CD4-positive, alpha-beta memory T cell (primary cell): Measurements from ENCODE around the gene AKAP1. TPM values are rescaled to one million over a fixed set of nuclear protein-coding genes. Genes with fewer than 3 reads are reported as not detected.
A peak's percentile ranks its signal among the peaks of the same experiment; 100 is the strongest.

ENCODE experiments used
- CTCF ChIA-PET: fragments of 350-600 bp; sonication (Branson Sonifier 250); formaldehyde crosslinking; loops from one replicate; lab custom pipeline; 2021; ENCODE audit warnings: inconsistent platforms; ENCODE audit not compliant: partially characterized antibody; lab: Charles Lee
- POLR2A ChIA-PET: fragments of 350-600 bp; sonication (Branson Sonifier 250); formaldehyde crosslinking; loops from one replicate; lab custom pipeline; 2021; ENCODE audit not compliant: partially characterized antibody; lab: Charles Lee
- DNase-seq, 5 donors: peaks; one replicate each; pipeline versions ENCODE4 v3.0.0 to v3.0.0-alpha.2; 2020 to 2022; ENCODE audit warnings: mixed read lengths in 1 of 5
- H3K27ac ChIP-seq: one replicate; pipeline ENCODE4 v1.7.0; 2013; ENCODE audit warnings: low read depth, low read length
- H3K27me3 ChIP-seq: 2 replicates; pipeline ENCODE4 v1.7.0; 2013; ENCODE audit warnings: mild to moderate bottlenecking, low read length, moderate library complexity; ENCODE audit not compliant: insufficient read depth
- H3K36me3 ChIP-seq: 2 replicates; pipeline ENCODE4 v1.7.0; 2013; ENCODE audit warnings: mild to moderate bottlenecking, low read length, moderate library complexity; ENCODE audit not compliant: insufficient read depth
- H3K4me1 ChIP-seq: 2 replicates; pipeline ENCODE4 v1.7.0; 2013; ENCODE audit warnings: mild to moderate bottlenecking, low read length, moderate library complexity; ENCODE audit not compliant: insufficient read depth
- H3K4me3 ChIP-seq, 2 donors: one replicate each; pipeline ENCODE4 v1.7.0; 2013; ENCODE audit warnings: low read length in 2 of 2, mild to moderate bottlenecking in 1 of 2
- H3K9me3 ChIP-seq, 2 donors: one replicate each; pipeline ENCODE4 v1.7.0; 2013; ENCODE audit warnings: low read length in 2 of 2, control low read depth in 1 of 2; ENCODE audit not compliant: control insufficient read depth in 1 of 2
- H3K27ac Mint-ChIP-seq, 7 donors: one replicate each; pipeline ENCODE4 v1.8.0; 2020 to 2021; ENCODE audit warnings: mixed read lengths in 7 of 7, mild to moderate bottlenecking in 6 of 7, inconsistent platforms in 3 of 7, moderate library complexity in 3 of 7
- H3K27me3 Mint-ChIP-seq, 2 donors: one replicate each; pipeline ENCODE4 v1.8.0; 2020 to 2021; ENCODE audit warnings: mixed read lengths in 2 of 2
- H3K36me3 Mint-ChIP-seq, 2 donors: one replicate each; pipeline ENCODE4 v1.8.0; 2020 to 2021; ENCODE audit warnings: mixed read lengths in 2 of 2, inconsistent platforms in 1 of 2, mild to moderate bottlenecking in 1 of 2
- H3K4me1 Mint-ChIP-seq, 4 donors: one replicate each; pipeline ENCODE4 v1.8.0; 2020 to 2021; ENCODE audit warnings: mixed read lengths in 4 of 4, mild to moderate bottlenecking in 1 of 4
- H3K4me3 Mint-ChIP-seq, 8 donors: one replicate each; pipeline ENCODE4 v1.8.0; 2020 to 2021; ENCODE audit warnings: mixed read lengths in 8 of 8, mild to moderate bottlenecking in 7 of 8, moderate library complexity in 6 of 8, inconsistent platforms in 3 of 8
- H3K9me3 Mint-ChIP-seq, 8 donors: one replicate each; pipeline ENCODE4 v1.8.0; 2020 to 2021; ENCODE audit warnings: mixed read lengths in 8 of 8, mild to moderate bottlenecking in 5 of 8, inconsistent platforms in 3 of 8, moderate library complexity in 1 of 8
- intact Hi-C: fragments of 100-400 bp; cut with micrococcal nuclease; formaldehyde crosslinking; loops from one replicate; pipeline ENCODE4 v1.15.1; 2023
- polyA plus RNA-seq, 2 donors: library from polyadenylated mRNA; unstranded; fragments of 300-500 nt; fragmentation: Illumina TruSeq; gene quantifications; one replicate each; pipeline ENCODE4 v1.2.3, GENCODE V29; 2021
- total RNA-seq, 2 experiments: library from RNA; stranded (reverse); gene quantifications; one replicate each; pipeline ENCODE4 v1.2.3, GENCODE V29; 2021

Gene AKAP1
- total and polyA plus RNA-seq, 4 experiments from 2014 or later = 9.8 to 35.7 (median 29.1) TPM

- Histone ChIP-seq H3K4me1 (peaks cover 3% of the 10 kb centered on the region), H3K9me3 (no peaks in the 10 kb centered on the region), H3K27me3 (no peaks in the 10 kb centered on the region), H3K27ac (no peak overlapping the region), H3K36me3 (peaks cover 15% of the 10 kb centered on the region), H3K4me3 (no peak overlapping the region)
- Mint-ChIP-seq H3K27ac (peak overlapping the region in 4 of 7 donors; percentile 31 to 66 (median 52)), H3K4me3 (no peak overlapping the region), H3K4me1 (peaks cover 0 to 7% (median under 1%) of the 10 kb centered on the region in 4 donors), H3K27me3 (no peaks in the 10 kb centered on the region), H3K36me3 (peaks cover 24 to 53% of the 10 kb centered on the region in 2 donors), H3K9me3 (no peaks in the 10 kb centered on the region)
- ChIA-PET CTCF (no interaction called here), POLR2A (no interaction called here)
- no peak for DNase-seq
- intact Hi-C loops = no loop called here
These were observed 25.7 kb downstream of the AKAP1 start for GRCh38 chr17:57110579-57111325.

DNA sequence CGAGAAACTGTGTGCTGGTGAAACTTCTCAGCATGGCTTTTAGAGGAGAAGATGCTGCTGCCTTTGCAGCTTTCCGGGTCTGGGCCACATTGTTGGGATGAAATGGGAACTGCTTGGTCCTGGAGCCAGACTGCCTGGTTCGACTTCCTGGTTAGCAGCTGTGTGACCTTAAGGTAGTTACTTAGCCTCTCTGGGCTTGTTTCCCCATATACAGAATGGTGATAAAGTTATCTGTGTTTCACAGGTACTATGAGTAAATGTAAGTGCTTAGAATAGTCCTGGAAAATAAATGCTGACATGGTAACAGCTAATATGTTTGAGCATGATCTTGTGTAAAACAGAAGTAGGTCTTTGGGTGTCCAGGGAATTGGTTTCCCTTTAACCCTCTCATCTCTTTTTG is 26.3 kb downstream of the AKAP1 start:
- Histone ChIP-seq H3K4me3 (no peak overlapping the region), H3K27ac (no peak overlapping the region), H3K4me1 (peaks cover 3% of the 10 kb centered on the region), H3K36me3 (peaks cover 20% of the 10 kb centered on the region), H3K9me3 (no peaks in the 10 kb centered on the region), H3K27me3 (no peaks in the 10 kb centered on the region)
- DNase-seq = no peak
- H3K4me1 Mint-ChIP-seq = peaks cover 0 to 1% (median under 1%) of the 10 kb centered on the region in 4 donors
- intact Hi-C loops = no loop called here
- H3K9me3 Mint-ChIP-seq = no peaks in the 10 kb centered on the region
- CTCF ChIA-PET = no interaction called here
- no peaks in the 10 kb centered on the region for H3K27me3 Mint-ChIP-seq
- H3K36me3 Mint-ChIP-seq = peaks cover 20 to 53% of the 10 kb centered on the region in 2 donors
- POLR2A ChIA-PET = no interaction called here
- H3K27ac Mint-ChIP-seq = peak overlapping the region in 1 of 7 donors; percentile 57
- no peak overlapping the region for H3K4me3 Mint-ChIP-seq

GRCh38 chr17:57113011-57113410 is 28.0 kb downstream of the AKAP1 start:
- H3K27ac Mint-ChIP-seq = peak overlapping the region in 1 of 7 donors; percentile 4
- H3K36me3 ChIP-seq = peaks cover 26% of the 10 kb centered on the region
- no peaks in the 10 kb centered on the region for H3K9me3 Mint-ChIP-seq
- no peak overlapping the region for H3K4me3 ChIP-seq
- intact Hi-C loops = no loop called here
- H3K4me1 ChIP-seq = peaks cover 3% of the 10 kb centered on the region
- peaks cover 30 to 67% of the 10 kb centered on the region in 2 donors for H3K36me3 Mint-ChIP-seq
- H3K27ac ChIP-seq = no peak overlapping the region
- no peaks in the 10 kb centered on the region for H3K27me3 ChIP-seq
- POLR2A ChIA-PET = no interaction called here
- peaks cover 0 to 1% (median 0%) of the 10 kb centered on the region in 4 donors for H3K4me1 Mint-ChIP-seq
- no peak for DNase-seq
- no peaks in the 10 kb centered on the region for H3K9me3 ChIP-seq
- CTCF ChIA-PET = interaction anchor here (0.7 to 1.1 kb wide), 5 partner anchors 9 to 288 kb away, joined by 3 to 4 read pairs (median 3); partner anchors contain the start of gene AKAP1
- no peaks in the 10 kb centered on the region for H3K27me3 Mint-ChIP-seq
- no peak overlapping the region for H3K4me3 Mint-ChIP-seq

GRCh38 chr17:57113656-57114055 is 28.6 kb downstream of the AKAP1 start:
- H3K27ac ChIP-seq = no peak overlapping the region
- no peak for DNase-seq
- no peak overlapping the region for H3K4me3 Mint-ChIP-seq
- H3K4me1 ChIP-seq = peaks cover 3% of the 10 kb centered on the region
- H3K4me1 Mint-ChIP-seq = peaks cover 0 to 1% (median 0%) of the 10 kb centered on the region in 4 donors
- H3K9me3 ChIP-seq = no peaks in the 10 kb centered on the region
- H3K27ac Mint-ChIP-seq = peak overlapping the region in 1 of 7 donors; percentile 29
- no peaks in the 10 kb centered on the region for H3K9me3 Mint-ChIP-seq
- H3K36me3 ChIP-seq = peaks cover 26% of the 10 kb centered on the region
- H3K36me3 Mint-ChIP-seq = peaks cover 37 to 74% of the 10 kb centered on the region in 2 donors
- no peaks in the 10 kb centered on the region for H3K27me3 Mint-ChIP-seq
- ChIA-PET CTCF (interaction anchor here (0.8 to 1.3 kb wide), 4 partner anchors 10 to 27 kb away, joined by 3 to 5 read pairs (median 3); no protein-coding TSS in a partner anchor), POLR2A (interaction anchor here (1.3 kb wide), 1 partner anchor 29 kb away, joined by 5 read pairs; the partner anchor contains the start of gene AKAP1)
- H3K4me3 ChIP-seq = no peak overlapping the region
- no peaks in the 10 kb centered on the region for H3K27me3 ChIP-seq
- intact Hi-C loops = loop anchor here (1.0 to 2.0 kb wide), 2 partner anchors 29 to 103 kb away; partner anchors contain the start of gene AKAP1

- Mint-ChIP-seq H3K9me3 (no peaks in the 10 kb centered on the region), H3K27ac (peak overlapping the region in 2 of 7 donors; percentile 29 to 37), H3K36me3 (peaks cover 41 to 76% of the 10 kb centered on the region in 2 donors), H3K4me1 (peaks cover 0 to 1% (median 0%) of the 10 kb centered on the region in 4 donors), H3K27me3 (no peaks in the 10 kb centered on the region), H3K4me3 (no peak overlapping the region)
- CTCF ChIA-PET = interaction anchor here (0.6 to 1.3 kb wide), 4 partner anchors 12 to 46 kb away, joined by 3 to 5 read pairs (median 3); no protein-coding TSS in a partner anchor
- Histone ChIP-seq H3K27ac (no peak overlapping the region), H3K36me3 (peaks cover 26% of the 10 kb centered on the region), H3K4me1 (peaks cover 3% of the 10 kb centered on the region), H3K9me3 (no peaks in the 10 kb centered on the region), H3K27me3 (no peaks in the 10 kb centered on the region), H3K4me3 (no peak overlapping the region)
- POLR2A ChIA-PET = interaction anchor here (1.3 kb wide), 1 partner anchor 29 kb away, joined by 5 read pairs; the partner anchor contains the start of gene AKAP1
- DNase-seq = peak; percentile 31 to 50 (median 43)
- intact Hi-C loops = loop anchor here (1.0 to 2.0 kb wide), 2 partner anchors 29 to 104 kb away; partner anchors contain the start of gene AKAP1
These were observed 29.1 kb downstream of the AKAP1 start for GRCh38 chr17:57114085-57114673.

DNA sequence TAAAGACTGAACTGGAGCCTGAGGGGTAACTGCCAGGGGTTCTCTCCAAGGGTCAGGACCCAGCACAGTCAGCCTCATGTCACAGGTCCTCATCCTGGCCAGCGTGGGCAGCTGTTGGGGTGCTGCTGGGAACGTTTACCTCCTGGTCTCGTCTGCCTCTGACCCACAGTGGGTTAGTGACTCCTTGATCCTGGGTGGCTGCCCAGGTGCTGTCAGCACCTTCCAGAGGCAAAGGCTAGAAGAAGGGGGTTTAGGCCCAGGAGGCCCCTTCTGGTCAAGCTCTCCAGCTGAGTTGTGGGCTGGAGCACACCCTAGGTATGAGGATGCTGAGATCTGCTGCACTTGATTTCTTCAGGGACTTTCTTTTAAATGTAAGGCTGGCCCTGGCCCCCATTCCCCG is 30.3 kb downstream of the AKAP1 start:
- Mint-ChIP-seq H3K27ac (no peak overlapping the region), H3K27me3 (no peaks in the 10 kb centered on the region), H3K9me3 (no peaks in the 10 kb centered on the region), H3K4me3 (no peak overlapping the region), H3K36me3 (peaks cover 44 to 80% of the 10 kb centered on the region in 2 donors), H3K4me1 (no peaks in the 10 kb centered on the region)
- CTCF ChIA-PET = no interaction called here
- Histone ChIP-seq H3K4me1 (no peaks in the 10 kb centered on the region), H3K36me3 (peaks cover 30% of the 10 kb centered on the region), H3K4me3 (no peak overlapping the region), H3K27me3 (no peaks in the 10 kb centered on the region), H3K27ac (no peak overlapping the region), H3K9me3 (no peaks in the 10 kb centered on the region)
- intact Hi-C loops = loop anchor here (2.0 kb wide), 1 partner anchor 31 kb away; the partner anchor contains the start of gene AKAP1
- no peak for DNase-seq
- POLR2A ChIA-PET = no interaction called here

DNA sequence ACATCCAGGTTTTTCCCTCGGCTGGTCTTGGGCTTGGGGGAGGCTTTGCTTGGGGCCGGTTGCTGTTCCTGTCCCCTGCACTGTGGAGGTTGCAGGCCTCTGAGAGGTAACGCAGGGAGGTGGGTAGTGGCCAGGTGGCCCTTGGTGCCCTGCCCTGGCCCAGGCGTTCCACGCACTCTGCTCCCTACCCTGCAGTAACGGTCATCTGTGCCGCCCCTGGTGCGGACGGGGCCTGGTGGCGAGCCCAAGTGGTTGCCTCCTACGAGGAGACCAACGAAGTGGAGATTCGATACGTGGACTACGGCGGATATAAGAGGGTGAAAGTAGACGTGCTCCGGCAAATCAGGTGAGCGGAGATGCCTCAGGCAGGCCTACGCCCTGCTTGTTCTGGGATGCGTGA is 30.9 kb downstream of the AKAP1 start:
- Mint-ChIP-seq H3K9me3 (no peaks in the 10 kb centered on the region), H3K4me1 (no peaks in the 10 kb centered on the region), H3K27me3 (no peaks in the 10 kb centered on the region), H3K27ac (no peak overlapping the region), H3K36me3 (peaks cover 48 to 81% of the 10 kb centered on the region in 2 donors), H3K4me3 (no peak overlapping the region)
- Histone ChIP-seq H3K27ac (no peak overlapping the region), H3K27me3 (no peaks in the 10 kb centered on the region), H3K9me3 (no peaks in the 10 kb centered on the region), H3K4me1 (no peaks in the 10 kb centered on the region), H3K36me3 (peaks cover 35% of the 10 kb centered on the region), H3K4me3 (no peak overlapping the region)
- POLR2A ChIA-PET = no interaction called here
- DNase-seq = no peak
- intact Hi-C loops = loop anchor here (2.0 kb wide), 1 partner anchor 31 kb away; the partner anchor contains the start of gene AKAP1
- CTCF ChIA-PET = no interaction called here
